GM12801 (cell line): ENCODE results near the gene OSBPL6.

Source experiments
- TF ChIP-seq, protein P1 (sequence below): IDR thresholded peaks from one replicate; pipeline ENCODE4 v1.5.1; 2011; ENCODE audit warnings: control low read depth; ENCODE audit not compliant: insufficient read length; ENCODE audit errors: extremely low read depth

OSBPL6 gene

DNA sequence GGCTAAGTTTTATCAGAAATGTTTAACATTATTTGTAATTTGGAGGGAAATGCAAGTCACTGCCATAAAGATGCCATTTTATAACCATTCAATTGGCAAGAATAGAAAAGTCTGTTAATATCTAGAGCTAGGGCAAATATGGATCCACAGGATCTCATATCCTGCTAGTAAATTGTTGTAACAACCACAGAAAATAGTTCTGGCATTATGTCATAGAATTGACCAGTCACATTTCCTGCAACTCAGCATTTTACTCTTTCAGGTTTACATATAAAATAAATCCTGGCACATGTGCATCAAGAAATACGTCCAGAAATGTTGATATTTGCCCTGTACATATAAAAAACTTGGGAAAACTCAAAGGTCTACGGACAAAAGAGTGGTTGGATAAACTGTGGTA lies 32.9 kb downstream of the OSBPL6 start:
- TF ChIP-seq, protein P1, sequence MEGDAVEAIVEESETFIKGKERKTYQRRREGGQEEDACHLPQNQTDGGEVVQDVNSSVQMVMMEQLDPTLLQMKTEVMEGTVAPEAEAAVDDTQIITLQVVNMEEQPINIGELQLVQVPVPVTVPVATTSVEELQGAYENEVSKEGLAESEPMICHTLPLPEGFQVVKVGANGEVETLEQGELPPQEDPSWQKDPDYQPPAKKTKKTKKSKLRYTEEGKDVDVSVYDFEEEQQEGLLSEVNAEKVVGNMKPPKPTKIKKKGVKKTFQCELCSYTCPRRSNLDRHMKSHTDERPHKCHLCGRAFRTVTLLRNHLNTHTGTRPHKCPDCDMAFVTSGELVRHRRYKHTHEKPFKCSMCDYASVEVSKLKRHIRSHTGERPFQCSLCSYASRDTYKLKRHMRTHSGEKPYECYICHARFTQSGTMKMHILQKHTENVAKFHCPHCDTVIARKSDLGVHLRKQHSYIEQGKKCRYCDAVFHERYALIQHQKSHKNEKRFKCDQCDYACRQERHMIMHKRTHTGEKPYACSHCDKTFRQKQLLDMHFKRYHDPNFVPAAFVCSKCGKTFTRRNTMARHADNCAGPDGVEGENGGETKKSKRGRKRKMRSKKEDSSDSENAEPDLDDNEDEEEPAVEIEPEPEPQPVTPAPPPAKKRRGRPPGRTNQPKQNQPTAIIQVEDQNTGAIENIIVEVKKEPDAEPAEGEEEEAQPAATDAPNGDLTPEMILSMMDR = no peak

DNA sequence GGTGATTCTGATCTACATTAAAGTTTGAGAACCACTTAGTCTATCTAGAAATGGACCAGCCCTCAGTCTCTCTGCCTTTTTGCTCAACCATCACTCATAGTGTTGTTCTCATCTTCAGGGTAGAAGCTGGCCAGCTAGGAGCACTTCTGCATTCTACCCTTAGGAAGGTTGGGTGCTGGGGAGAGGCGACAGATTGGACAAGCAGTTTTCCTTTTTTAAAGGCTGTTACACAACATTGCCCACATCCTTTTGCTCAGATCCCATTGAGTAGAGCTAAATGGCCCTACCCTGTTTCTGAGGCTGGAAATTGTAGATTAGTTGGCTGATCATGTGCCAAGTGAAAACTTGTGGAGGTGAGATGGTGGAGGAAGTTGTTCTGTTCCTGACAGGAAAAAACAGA lies 35.6 kb downstream of the OSBPL6 start:
- TF ChIP-seq, protein P1 = no peak

DNA sequence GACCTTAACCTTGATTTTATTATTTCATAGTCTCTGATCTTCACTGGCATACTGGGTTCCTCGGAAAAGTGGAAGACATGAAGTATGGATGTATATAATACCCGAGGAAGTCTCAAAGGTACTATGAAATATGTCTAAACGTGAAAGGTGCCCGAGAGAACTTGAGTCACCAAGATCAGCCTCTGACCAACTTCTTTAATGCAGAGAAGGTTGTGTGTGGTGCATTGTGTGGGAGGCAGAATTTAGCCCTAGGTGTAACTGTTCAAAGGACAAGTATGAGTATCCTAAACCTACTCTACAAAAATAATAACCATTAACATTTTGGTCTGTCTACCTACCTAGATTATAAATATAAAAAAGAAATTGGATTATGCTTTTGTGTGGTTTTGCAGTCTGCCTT lies 36.1 kb downstream of the OSBPL6 start:
- TF ChIP-seq, protein P1 = no peak

DNA sequence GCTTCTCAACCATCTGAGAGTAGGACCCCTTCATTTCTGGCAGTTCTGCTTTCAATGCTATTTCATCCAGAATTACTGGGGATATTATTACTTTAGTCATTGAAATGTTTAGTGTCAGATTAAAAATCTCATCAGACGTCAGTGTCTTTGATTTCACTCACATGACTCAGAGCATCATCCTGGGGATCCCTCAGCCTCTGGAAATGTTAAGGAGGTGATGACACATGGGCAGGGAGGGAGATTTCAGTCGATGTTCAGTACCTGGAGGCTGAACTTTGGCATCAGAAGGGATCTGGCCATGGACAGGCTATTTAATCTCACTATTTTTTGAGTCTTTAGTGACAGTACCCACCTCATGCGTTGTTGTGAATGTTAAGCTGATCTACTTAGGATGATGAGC lies 39.1 kb downstream of the OSBPL6 start:
- TF ChIP-seq, protein P1 = no peak

DNA sequence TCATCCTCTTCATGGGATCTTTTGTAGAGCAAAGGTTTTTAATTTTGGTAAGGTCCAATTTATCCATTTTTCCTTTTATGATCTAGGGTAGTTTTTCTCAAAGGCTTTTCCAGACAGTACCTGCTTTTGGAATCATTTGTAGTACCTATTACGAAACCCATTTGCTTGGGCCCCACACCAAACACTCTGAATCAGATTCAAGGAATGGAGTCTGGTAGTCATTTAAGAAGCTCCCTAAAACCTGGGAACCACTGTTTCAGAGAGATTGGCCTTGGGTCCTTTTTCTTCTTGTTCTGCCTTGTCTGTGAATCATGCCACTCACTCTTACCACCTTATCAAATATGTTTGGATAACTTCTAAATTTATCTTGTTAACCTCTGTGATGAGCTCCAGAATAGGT lies 40.3 kb downstream of the OSBPL6 start:
- TF ChIP-seq, protein P1 = no peak

DNA sequence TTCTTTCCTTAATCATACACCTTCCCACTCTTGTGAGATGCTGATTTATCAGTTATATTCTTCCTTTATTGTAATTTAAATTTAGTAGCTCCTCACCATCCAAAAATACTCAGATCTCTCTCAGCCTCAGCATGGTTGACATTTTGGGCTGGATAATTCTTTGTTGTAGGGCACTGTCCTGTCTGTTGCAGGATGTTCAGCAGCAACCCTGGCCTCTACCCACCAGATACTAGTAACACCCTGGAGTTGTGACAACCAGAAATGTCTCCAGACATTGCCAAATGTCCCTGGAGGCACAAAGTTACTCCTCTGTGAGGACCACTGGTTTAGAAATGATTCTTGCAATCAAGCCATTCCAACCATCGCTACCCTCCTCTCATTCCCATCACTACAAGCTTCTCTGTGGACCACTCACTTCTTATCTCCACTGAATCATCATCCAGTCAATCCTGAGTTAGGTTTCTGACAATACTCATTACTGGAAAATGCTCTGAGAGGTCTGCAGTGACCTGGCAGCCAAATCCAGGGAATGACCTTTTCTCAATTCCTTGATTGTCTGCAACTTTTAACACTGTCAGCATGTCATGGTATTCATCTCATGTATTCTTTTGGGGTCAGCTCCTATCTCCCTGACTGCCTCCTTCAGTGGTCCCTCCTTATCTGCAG lies 43.3 kb downstream of the OSBPL6 start:
- TF ChIP-seq, protein P1 = no peak

DNA sequence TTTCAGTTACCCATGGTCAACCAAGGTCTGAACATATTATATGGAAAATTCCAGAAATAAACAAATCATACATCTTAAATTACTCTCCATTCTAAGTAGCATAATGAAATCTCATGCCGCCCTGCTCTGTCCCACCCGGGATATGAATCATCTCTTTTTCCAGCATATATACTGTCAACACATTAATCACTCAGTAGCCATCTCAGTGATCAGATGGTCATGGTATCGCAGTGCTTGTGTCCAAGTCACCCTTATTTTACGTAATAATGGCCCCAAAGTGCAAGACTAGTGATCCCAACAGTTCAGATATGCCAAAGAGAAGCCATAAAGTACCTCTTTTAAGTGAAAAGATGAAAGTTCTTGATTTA lies 43.8 kb downstream of the OSBPL6 start:
- TF ChIP-seq, protein P1 = no peak
